ENCODE measurements around the gene RASD1. TPM values are rescaled to one million over a fixed set of nuclear protein-coding genes. Genes with fewer than 3 reads are reported as not detected.

The RASD1 gene
- total RNA-seq, 1 experiment from 2014 or later: 5.7 TPM

DNA sequence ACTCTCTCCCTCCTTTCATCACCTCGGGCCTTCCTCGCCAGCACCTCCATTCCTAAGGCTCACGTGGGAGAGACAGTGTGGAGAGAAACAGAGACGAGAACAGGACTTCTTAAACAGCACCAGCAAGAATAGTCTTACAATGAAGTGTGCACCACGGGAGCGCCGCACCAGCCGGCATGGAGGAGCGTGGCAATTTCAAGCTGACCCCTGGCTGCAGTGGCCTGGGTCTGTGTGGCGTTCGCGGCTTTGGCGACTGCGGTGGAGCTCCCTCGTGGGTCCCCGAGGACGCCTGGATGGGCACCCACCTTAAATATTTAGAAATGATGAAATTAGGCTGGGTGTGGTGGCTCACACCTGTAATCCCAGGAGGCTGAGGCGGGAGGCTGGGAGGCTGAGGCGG lies 39.9 kb downstream of the RASD1 start:
- no peak overlapping the region for H2BK20ac ChIP-seq (ENCODE audit: low read depth, low read length, poor library complexity, severe bottlenecking)
- Mint-ChIP-seq H3K9me3 (peaks cover 6 to 7% of the 10 kb centered on the region in 2 experiments; a peak in 4 of 5 replicates), H3K36me3 (ENCODE audit: insufficient read depth in 1 of 3, low read depth in 3 of 3) (peaks cover 4 to 5% (median 4%) of the 10 kb centered on the region in 3 experiments; a peak in 3 of 7 replicates), H3K4me3 (no peak overlapping the region), H3K27me3 (ENCODE audit: low read depth) (peaks cover 15% of the 10 kb centered on the region), H3K4me1 (no peaks in the 10 kb centered on the region), H3K27ac (no peak overlapping the region)
- H4K91ac ChIP-seq (ENCODE audit: insufficient read length, low read depth, low read length): no peak overlapping the region
- no peaks in the 10 kb centered on the region for H3K23me2 ChIP-seq (ENCODE audit: insufficient read length, low read depth, low read length, poor library complexity, severe bottlenecking)
- H3T11ph ChIP-seq (ENCODE audit: low read length): no peak overlapping the region
- H3K4me2 ChIP-seq (ENCODE audit: insufficient read depth, insufficient read length, low read length): no peak overlapping the region
- whole genome bisulfite sequencing (ENCODE audit: extremely low coverage, insufficient read length, low lambda C conversion rate): no CpG with 5 or more reads among the region's 19 CpGs
- no peaks in the 10 kb centered on the region for H3K79me2 ChIP-seq (ENCODE audit: insufficient read depth, low read length)
- H3K79me1 ChIP-seq (ENCODE audit: insufficient read depth, low read depth, low read length, poor library complexity, severe bottlenecking): no peaks in the 10 kb centered on the region
- no peak overlapping the region for H2BK5ac ChIP-seq (ENCODE audit: insufficient read length, low read length)
- no peaks in the 10 kb centered on the region for H3K27me3 ChIP-seq (ENCODE audit: insufficient read depth, low read length)
- H3K4ac ChIP-seq (ENCODE audit: low read depth, low read length): no peak overlapping the region
- TF ChIP-seq, protein P1, sequence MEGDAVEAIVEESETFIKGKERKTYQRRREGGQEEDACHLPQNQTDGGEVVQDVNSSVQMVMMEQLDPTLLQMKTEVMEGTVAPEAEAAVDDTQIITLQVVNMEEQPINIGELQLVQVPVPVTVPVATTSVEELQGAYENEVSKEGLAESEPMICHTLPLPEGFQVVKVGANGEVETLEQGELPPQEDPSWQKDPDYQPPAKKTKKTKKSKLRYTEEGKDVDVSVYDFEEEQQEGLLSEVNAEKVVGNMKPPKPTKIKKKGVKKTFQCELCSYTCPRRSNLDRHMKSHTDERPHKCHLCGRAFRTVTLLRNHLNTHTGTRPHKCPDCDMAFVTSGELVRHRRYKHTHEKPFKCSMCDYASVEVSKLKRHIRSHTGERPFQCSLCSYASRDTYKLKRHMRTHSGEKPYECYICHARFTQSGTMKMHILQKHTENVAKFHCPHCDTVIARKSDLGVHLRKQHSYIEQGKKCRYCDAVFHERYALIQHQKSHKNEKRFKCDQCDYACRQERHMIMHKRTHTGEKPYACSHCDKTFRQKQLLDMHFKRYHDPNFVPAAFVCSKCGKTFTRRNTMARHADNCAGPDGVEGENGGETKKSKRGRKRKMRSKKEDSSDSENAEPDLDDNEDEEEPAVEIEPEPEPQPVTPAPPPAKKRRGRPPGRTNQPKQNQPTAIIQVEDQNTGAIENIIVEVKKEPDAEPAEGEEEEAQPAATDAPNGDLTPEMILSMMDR (conservative IDR thresholded peaks at IDR 0.05): no peak
- H4K8ac ChIP-seq (replicated peaks; ENCODE audit: insufficient read length, low read depth, low read length): no peak overlapping the region
- H3K56ac ChIP-seq (ENCODE audit: insufficient read length, low read depth, low read length): no peak overlapping the region
- H3K23ac ChIP-seq (ENCODE audit: insufficient read length, low read depth, low read length): no peak overlapping the region
- H2BK120ac ChIP-seq (ENCODE audit: low read depth, low read length, poor library complexity, severe bottlenecking): no peak overlapping the region
- no peak overlapping the region for H3K14ac ChIP-seq (ENCODE audit: insufficient read depth, low read length)
- H3K18ac ChIP-seq (ENCODE audit: insufficient read length, low read depth, low read length): no peak overlapping the region
- no peaks in the 10 kb centered on the region for H3K4me1 ChIP-seq (ENCODE audit: insufficient read depth, low read length)
- H3K27ac ChIP-seq (ENCODE audit: insufficient read length, low read depth, low read length): no peak overlapping the region
- no peak overlapping the region for H3K9ac ChIP-seq (ENCODE audit: extremely low read depth, insufficient read length, low read length)
- no peak overlapping the region for H2AFZ ChIP-seq (ENCODE audit: low read length)
- no peaks in the 10 kb centered on the region for H4K20me1 ChIP-seq (ENCODE audit: control insufficient read depth, insufficient read depth, insufficient read length)
- DNase-seq: no peak
- H2BK15ac ChIP-seq (ENCODE audit: low read depth, low read length): no peak overlapping the region
- H4K5ac ChIP-seq (ENCODE audit: insufficient read length, low read depth, low read length): no peak overlapping the region
- H3K9me3 ChIP-seq (ENCODE audit: control insufficient read depth, low read depth, low read length): no peaks in the 10 kb centered on the region
- H2AK5ac ChIP-seq (ENCODE audit: insufficient read length, low read length): no peak overlapping the region
- no peak overlapping the region for H2BK12ac ChIP-seq (ENCODE audit: insufficient read length, low read depth, low read length)
